ENCODE data around the gene MRPS31. TPM values are rescaled to one million over a fixed set of nuclear protein-coding genes. Genes with fewer than 3 reads are reported as not detected.
A peak's percentile ranks its signal among the peaks of the same experiment; 100 is the strongest.

Gene MRPS31
- total RNA-seq (2022) (34.4 and 37.0 TPM in 2 replicates), Bru-seq, nascent RNA (percentile 75 among the genes with signal in this experiment), BruChase-seq, experiment 1, labeled RNA remaining after a 2-hour chase (percentile 77 among the genes with signal in this experiment), BruChase-seq, experiment 2, labeled RNA remaining after a 6-hour chase (percentile 71 among the genes with signal in this experiment)
- long read RNA-seq, transcript MRPS31-201 (7 exons, 1,462 nt), result major isoform, 125 of 137 reads
- long read RNA-seq, partial matches to known transcripts, result 1 of 137 reads
- long read RNA-seq, other reads (novel, unspliced or antisense), result 10 of 137 reads

DNA sequence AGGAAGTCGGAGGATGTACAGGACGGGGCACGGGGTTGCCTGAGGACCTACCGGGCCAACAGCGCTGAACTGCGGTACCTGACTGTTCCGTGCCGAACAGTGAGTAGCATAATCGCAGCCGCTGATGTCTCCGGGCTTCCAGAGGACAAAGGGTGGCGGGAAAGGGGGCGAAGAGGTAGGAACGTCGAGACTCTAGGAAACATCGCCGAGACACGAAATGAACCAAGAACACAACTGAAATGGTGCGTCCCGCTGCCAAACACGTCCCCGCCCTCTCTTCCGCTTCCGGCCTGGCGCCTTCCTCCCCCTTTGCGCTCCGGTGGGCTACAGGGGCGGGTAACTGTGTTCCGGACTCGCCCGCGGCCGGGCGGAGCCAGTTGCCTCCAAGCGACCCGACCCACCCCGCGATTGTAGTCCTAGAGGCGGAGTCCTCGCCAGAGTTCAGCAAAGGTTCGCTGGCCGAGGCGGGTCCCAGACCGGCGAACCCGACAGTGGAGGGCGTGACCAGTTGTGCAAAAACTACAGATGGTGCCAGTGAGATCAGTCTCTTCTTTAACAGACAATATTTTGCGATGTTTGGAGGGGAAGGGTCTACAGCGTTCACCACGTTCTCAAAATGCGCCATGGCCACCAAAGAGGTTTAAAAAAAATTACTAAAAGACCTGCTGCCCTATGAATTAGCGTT, at the start of gene MRPS31:
MRPS31 (minus strand) TSS at position 257 of the 685 bp plus-strand sequence; CDS start at position 203, 54 bp downstream.
- H3K27me3 Mint-ChIP-seq (ENCODE audit: insufficient read depth, unreplicated experiment), result no peaks in the 10 kb centered on the region
- TF ChIP-seq CTCF (IDR thresholded peaks at IDR 0.05; ENCODE audit: insufficient read depth in 1 of 2, low read depth in 1 of 2, low read length in 1 of 2, severe bottlenecking in 1 of 2, unreplicated experiment in 1 of 2), result no peak
- POLR2A ChIA-PET, result interaction anchor here (0.7 kb wide), 1 partner anchor 18 kb away, joined by 3 read pairs; the partner anchor contains the start of gene SLC25A15
- peaks cover 14% of the 10 kb centered on the region for H3K36me3 Mint-ChIP-seq (ENCODE audit: insufficient read depth, unreplicated experiment)
- intact Hi-C loops (cut with micrococcal nuclease; ENCODE audit: unreplicated experiment), result loop anchor here (1.0 to 2.0 kb wide), 2 partner anchors 18 to 968 kb away; partner anchors contain the start of gene SLC25A15
- no peaks in the 10 kb centered on the region for H3K9me3 ChIP-seq
- H3K27me3 ChIP-seq (replicated peaks; ENCODE audit: control insufficient read depth, insufficient read depth, low read length), result no peaks in the 10 kb centered on the region
- peaks cover 7% of the 10 kb centered on the region for H3K4me1 Mint-ChIP-seq (ENCODE audit: low read depth, unreplicated experiment)
- peak; percentile 97 to 98 for DNase-seq
- H3K4me1 ChIP-seq, result peaks cover 22% of the 10 kb centered on the region
- H3K4me3 ChIP-seq (ENCODE audit: low read depth, low read length), result peak within 1 kb of the TSS; percentile 67
- H3K9me3 Mint-ChIP-seq (ENCODE audit: unreplicated experiment), result no peaks in the 10 kb centered on the region
- H3K27ac Mint-ChIP-seq (ENCODE audit: unreplicated experiment), result peak within 1 kb of the TSS; percentile 88
- H3K4me3 Mint-ChIP-seq (ENCODE audit: unreplicated experiment), result peak within 1 kb of the TSS; percentile 93
- BruUV-seq (replicated peaks), result no TSS peak
- CTCF ChIA-PET, result interaction anchor here (0.7 kb wide), 1 partner anchor 939 kb away, joined by 6 read pairs; no protein-coding TSS in a partner anchor
- H3K36me3 ChIP-seq (ENCODE audit: control insufficient read depth, insufficient read depth, low read length), result no peaks in the 10 kb centered on the region

GRCh38 chr13:40819797-40820315, 48.9 kb upstream of the MRPS31 start:
- intact Hi-C loops (cut with micrococcal nuclease; ENCODE audit: unreplicated experiment), result no loop called here
- Mint-ChIP-seq H3K27ac (ENCODE audit: unreplicated experiment) (no peak overlapping the region), H3K4me3 (ENCODE audit: unreplicated experiment) (no peak overlapping the region), H3K27me3 (ENCODE audit: insufficient read depth, unreplicated experiment) (no peaks in the 10 kb centered on the region), H3K9me3 (ENCODE audit: unreplicated experiment) (peaks cover 6% of the 10 kb centered on the region), H3K36me3 (ENCODE audit: insufficient read depth, unreplicated experiment) (no peaks in the 10 kb centered on the region), H3K4me1 (ENCODE audit: low read depth, unreplicated experiment) (no peaks in the 10 kb centered on the region)
- no TSS peak for BruUV-seq (replicated peaks)
- ChIA-PET POLR2A (no interaction called here), CTCF (no interaction called here)
- no peaks in the 10 kb centered on the region; the same call in 1 of the 2 replicates for H3K4me1 ChIP-seq
- no peak overlapping the region for H3K4me3 ChIP-seq (ENCODE audit: low read depth, low read length)
- TF ChIP-seq CTCF (IDR thresholded peaks at IDR 0.05; ENCODE audit: insufficient read depth in 1 of 2, low read depth in 1 of 2, low read length in 1 of 2, severe bottlenecking in 1 of 2, unreplicated experiment in 1 of 2), result no peak
- no peaks in the 10 kb centered on the region for H3K36me3 ChIP-seq (ENCODE audit: control insufficient read depth, insufficient read depth, low read length)
- H3K9me3 ChIP-seq, result no peaks in the 10 kb centered on the region; the same call in 1 of the 2 replicates
- no peaks in the 10 kb centered on the region for H3K27me3 ChIP-seq (replicated peaks; ENCODE audit: control insufficient read depth, insufficient read depth, low read length)
- no peak for DNase-seq

DNA sequence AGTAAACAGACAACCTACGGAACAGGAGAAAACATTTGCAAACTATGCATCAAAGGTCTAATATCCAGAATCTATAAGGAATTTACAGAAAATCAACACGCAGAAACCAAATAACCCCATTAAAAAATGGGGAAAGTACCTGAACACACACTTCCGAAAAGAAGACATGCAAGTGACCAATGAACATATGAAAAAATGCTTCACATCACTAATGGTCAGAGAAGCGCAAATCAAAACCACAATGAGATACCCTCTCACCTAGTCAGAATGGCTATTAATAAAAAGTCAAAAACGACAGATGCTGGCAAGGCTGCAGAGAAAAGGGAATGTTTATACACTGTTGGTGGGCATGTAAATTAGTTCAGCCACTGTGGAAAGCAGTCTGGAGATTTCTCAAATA, 47.9 kb upstream of the MRPS31 start:
- DNase-seq, result no peak
- Histone ChIP-seq H3K27me3 (replicated peaks; ENCODE audit: control insufficient read depth, insufficient read depth, low read length) (no peaks in the 10 kb centered on the region), H3K36me3 (ENCODE audit: control insufficient read depth, insufficient read depth, low read length) (no peaks in the 10 kb centered on the region; the same call in 1 of the 2 replicates), H3K4me3 (ENCODE audit: low read depth, low read length) (no peak overlapping the region), H3K4me1 (no peaks in the 10 kb centered on the region; the same call in 1 of the 2 replicates), H3K9me3 (no peaks in the 10 kb centered on the region; the same call in 1 of the 2 replicates)
- no peak overlapping the region for H3K4me3 Mint-ChIP-seq (ENCODE audit: unreplicated experiment)
- no peaks in the 10 kb centered on the region for H3K36me3 Mint-ChIP-seq (ENCODE audit: insufficient read depth, unreplicated experiment)
- TF ChIP-seq CTCF (IDR thresholded peaks at IDR 0.05; ENCODE audit: insufficient read depth in 1 of 2, low read depth in 1 of 2, low read length in 1 of 2, severe bottlenecking in 1 of 2, unreplicated experiment in 1 of 2), result no peak
- ChIA-PET POLR2A (no interaction called here), CTCF (no interaction called here)
- H3K27me3 Mint-ChIP-seq (ENCODE audit: insufficient read depth, unreplicated experiment), result no peaks in the 10 kb centered on the region
- no peaks in the 10 kb centered on the region for H3K4me1 Mint-ChIP-seq (ENCODE audit: low read depth, unreplicated experiment)
- H3K27ac Mint-ChIP-seq (ENCODE audit: unreplicated experiment), result no peak overlapping the region
- intact Hi-C loops (cut with micrococcal nuclease; ENCODE audit: unreplicated experiment), result no loop called here
- BruUV-seq (replicated peaks), result no TSS peak
- peaks cover 10% of the 10 kb centered on the region for H3K9me3 Mint-ChIP-seq (ENCODE audit: unreplicated experiment)

Data from Caco-2 (cell line).